ENCODE data around the gene IFT88. TPM values are rescaled to one million over a fixed set of nuclear protein-coding genes. Genes with fewer than 3 reads are reported as not detected.

The IFT88 gene
- total RNA-seq, 1 donor from 2014 or later, result 2.1 TPM

DNA sequence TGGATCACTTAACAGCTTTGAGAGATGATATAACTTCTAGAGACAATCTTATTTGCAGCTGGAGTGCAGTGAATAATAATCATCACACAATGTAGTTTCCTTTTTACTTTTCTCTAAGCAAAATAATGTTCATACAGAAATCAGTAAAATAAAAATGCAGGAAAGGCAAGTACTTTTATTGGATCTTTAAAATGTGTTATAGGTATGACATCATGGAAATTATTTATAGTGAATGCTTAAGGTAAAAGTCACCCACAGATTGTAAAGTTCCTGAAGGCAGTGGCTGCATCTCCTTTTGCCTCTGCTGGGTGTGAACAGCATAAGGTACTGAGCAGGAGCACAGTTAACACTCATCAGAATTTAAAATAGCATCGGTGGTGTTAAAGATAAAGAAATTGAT lies 119.2 kb downstream of the IFT88 start:
- Mint-ChIP-seq H3K4me3 (ENCODE audit: low read depth) (no peak overlapping the region), H3K27ac (no peak overlapping the region), H3K9me3 (no peaks in the 10 kb centered on the region), H3K36me3 (ENCODE audit: low read depth) (no peaks in the 10 kb centered on the region), H3K4me1 (ENCODE audit: low read depth) (no peaks in the 10 kb centered on the region), H3K27me3 (ENCODE audit: low read depth) (no peaks in the 10 kb centered on the region)
- no peak for DNase-seq (ENCODE audit: low spot score)
- intact Hi-C loops (cut with micrococcal nuclease), result no loop called here

DNA sequence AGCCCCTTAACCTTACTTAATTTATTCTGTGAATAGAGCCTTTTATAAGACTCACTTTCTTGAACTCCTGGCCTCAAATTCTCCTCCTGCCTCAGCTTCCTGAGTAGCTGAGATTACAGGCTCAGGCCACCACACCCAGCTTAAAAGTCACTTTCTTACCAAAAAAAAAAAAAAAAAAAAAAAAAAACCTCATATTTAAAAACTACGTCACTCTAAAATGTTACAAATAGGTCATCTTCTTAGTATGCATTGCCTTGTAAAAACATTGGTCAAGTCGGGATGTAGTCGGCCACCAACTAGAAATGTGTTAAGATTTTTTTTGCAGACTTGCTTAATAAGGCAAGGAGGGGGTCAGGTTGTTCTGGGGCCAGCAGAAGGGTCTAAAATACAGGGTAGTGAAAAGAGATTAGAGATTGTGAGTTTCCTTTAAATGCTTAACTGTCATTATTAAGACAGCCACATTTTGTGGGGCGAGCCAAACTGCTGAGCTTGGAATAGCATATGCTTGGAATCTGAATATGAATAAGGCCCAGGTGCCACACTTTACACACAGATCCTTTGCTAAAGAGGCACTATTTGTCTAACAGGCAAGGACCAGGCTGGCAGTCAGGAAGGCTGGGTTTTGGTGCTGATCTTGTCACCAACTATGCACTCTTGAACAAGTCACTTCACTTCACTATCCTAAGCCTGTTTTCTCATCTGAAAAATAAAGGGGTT lies 120.1 kb downstream of the IFT88 start:
- no peak for DNase-seq (ENCODE audit: low spot score)
- Mint-ChIP-seq H3K4me1 (ENCODE audit: low read depth) (no peaks in the 10 kb centered on the region), H3K9me3 (no peaks in the 10 kb centered on the region), H3K4me3 (ENCODE audit: low read depth) (no peak overlapping the region), H3K27ac (no peak overlapping the region), H3K27me3 (ENCODE audit: low read depth) (no peaks in the 10 kb centered on the region), H3K36me3 (ENCODE audit: low read depth) (no peaks in the 10 kb centered on the region)
- intact Hi-C loops (cut with micrococcal nuclease), result no loop called here

DNA sequence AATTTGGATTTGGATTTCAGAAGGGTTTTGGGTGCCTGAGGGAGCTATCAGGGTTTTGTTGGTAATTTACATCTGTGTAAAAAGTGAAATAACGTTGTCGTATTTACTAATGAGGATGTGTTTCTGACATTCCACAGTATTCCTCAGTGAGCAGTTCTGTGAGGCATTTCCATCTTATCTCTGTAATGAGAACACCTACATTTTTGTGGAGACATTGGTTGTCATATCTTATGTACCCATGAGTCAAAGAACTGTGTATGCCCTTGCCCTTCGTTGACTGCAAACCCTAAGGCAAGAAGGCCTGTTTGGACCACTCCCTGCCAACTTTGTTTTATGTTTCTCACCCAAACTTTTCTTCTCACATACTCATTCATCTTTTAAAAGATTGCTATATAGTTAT lies 122.3 kb downstream of the IFT88 start:
- no peak for DNase-seq (ENCODE audit: low spot score)
- Mint-ChIP-seq H3K36me3 (ENCODE audit: low read depth) (no peaks in the 10 kb centered on the region), H3K27ac (no peak overlapping the region), H3K9me3 (no peaks in the 10 kb centered on the region), H3K4me1 (ENCODE audit: low read depth) (no peaks in the 10 kb centered on the region), H3K27me3 (ENCODE audit: low read depth) (no peaks in the 10 kb centered on the region), H3K4me3 (ENCODE audit: low read depth) (no peak overlapping the region)
- intact Hi-C loops (cut with micrococcal nuclease), result no loop called here

DNA sequence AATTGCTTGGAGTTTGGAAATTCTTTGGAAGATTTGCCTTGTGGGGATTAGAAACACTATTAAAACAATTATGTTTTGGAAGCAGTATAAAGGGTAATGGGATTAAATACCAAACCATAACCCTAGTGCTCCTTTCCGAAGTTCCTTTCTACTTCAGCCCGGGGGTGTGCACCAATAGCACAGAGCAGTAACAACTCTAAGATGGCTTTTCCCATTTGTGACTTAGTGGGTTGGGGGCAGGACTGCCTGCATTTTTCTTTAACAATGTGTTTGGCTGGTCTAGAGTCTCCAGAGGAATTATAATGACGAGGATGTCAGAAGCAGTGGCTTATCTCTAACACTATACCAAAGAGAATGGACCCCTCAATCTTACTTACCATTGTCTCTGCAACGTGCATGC lies 124.7 kb downstream of the IFT88 start:
- Mint-ChIP-seq H3K27ac (no peak overlapping the region), H3K4me1 (ENCODE audit: low read depth) (no peaks in the 10 kb centered on the region), H3K9me3 (no peaks in the 10 kb centered on the region), H3K27me3 (ENCODE audit: low read depth) (peaks cover 10% of the 10 kb centered on the region), H3K36me3 (ENCODE audit: low read depth) (no peaks in the 10 kb centered on the region), H3K4me3 (ENCODE audit: low read depth) (no peak overlapping the region)
- no peak for DNase-seq (ENCODE audit: low spot score)
- intact Hi-C loops (cut with micrococcal nuclease), result no loop called here

DNA sequence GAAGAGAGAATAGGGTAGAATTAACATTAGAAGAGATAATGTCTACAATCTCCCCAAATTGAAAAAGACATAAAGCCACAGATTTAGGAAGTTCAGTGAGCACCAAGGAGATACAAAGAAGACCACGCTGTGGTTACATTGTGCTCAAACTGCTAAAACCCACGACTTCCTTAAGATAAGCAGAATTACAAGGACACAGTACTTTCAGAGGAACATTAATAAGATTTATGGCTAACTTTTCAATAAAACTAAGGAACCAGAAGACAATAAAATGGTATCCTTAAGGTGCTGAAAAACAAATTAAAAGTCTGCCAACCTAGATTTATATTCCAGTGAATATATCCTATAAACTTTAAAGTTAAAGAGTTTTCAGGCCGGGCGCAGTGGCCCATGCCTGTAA lies 129.1 kb downstream of the IFT88 start:
- no peak for DNase-seq (ENCODE audit: low spot score)
- intact Hi-C loops (cut with micrococcal nuclease), result no loop called here
- H3K9me3 Mint-ChIP-seq, result no peaks in the 10 kb centered on the region
- H3K4me3 Mint-ChIP-seq (ENCODE audit: low read depth), result no peak overlapping the region
- no peaks in the 10 kb centered on the region for H3K36me3 Mint-ChIP-seq (ENCODE audit: low read depth)
- H3K27ac Mint-ChIP-seq, result no peak overlapping the region
- no peaks in the 10 kb centered on the region for H3K4me1 Mint-ChIP-seq (ENCODE audit: low read depth)
- H3K27me3 Mint-ChIP-seq (ENCODE audit: low read depth), result peaks cover 30% of the 10 kb centered on the region

DNA sequence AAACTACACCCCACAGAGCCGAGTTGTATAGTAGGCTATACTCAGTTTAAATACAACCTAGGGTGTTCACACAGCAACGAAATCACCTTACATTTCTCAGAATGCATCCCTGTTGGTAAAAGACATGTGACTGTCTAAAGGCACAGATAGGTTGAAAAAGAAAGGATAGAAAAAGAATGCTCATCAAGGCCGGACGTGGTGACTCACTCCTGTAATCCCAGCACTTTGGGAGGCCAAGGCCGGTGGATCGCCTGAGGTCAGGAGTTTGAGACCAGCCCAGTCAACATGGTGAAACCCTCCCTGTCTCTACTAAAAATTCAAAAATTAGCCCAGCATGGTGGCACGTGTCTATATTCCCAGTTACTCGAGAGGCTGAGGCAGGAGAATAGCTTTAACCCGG lies 132.8 kb downstream of the IFT88 start:
- H3K4me1 Mint-ChIP-seq (ENCODE audit: low read depth), result peaks cover 5% of the 10 kb centered on the region
- H3K27me3 Mint-ChIP-seq (ENCODE audit: low read depth), result peaks cover 47% of the 10 kb centered on the region
- no peaks in the 10 kb centered on the region for H3K36me3 Mint-ChIP-seq (ENCODE audit: low read depth)
- H3K4me3 Mint-ChIP-seq (ENCODE audit: low read depth), result no peak overlapping the region
- no peak for DNase-seq (ENCODE audit: low spot score)
- no peaks in the 10 kb centered on the region for H3K9me3 Mint-ChIP-seq
- intact Hi-C loops (cut with micrococcal nuclease), result loop anchor here (5.0 to 10.0 kb wide), 2 partner anchors 175 to 507 kb away; partner anchors contain the start of genes CRYL1 and GJB2
- H3K27ac Mint-ChIP-seq, result no peak overlapping the region

DNA sequence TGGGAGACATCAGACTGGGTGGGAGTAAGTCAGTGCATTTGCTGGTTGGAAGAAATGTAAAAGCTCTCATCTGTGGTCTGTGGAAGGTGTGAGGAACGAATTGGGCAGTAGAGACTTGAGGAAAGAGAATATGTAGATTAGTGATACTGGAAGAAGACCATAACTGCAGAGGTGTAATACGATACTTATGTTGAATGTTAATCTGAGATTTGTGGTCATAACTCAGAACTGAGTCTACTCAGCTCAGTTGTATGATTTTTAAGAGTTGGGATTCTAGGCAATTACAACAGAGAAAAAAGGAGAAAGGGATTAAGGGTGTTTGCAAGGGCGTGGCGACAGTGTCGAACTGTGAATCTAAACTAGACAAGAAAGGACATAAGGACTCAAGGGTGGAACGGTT lies 133.3 kb downstream of the IFT88 start:
- Mint-ChIP-seq H3K27ac (no peak overlapping the region), H3K9me3 (no peaks in the 10 kb centered on the region)

DNA sequence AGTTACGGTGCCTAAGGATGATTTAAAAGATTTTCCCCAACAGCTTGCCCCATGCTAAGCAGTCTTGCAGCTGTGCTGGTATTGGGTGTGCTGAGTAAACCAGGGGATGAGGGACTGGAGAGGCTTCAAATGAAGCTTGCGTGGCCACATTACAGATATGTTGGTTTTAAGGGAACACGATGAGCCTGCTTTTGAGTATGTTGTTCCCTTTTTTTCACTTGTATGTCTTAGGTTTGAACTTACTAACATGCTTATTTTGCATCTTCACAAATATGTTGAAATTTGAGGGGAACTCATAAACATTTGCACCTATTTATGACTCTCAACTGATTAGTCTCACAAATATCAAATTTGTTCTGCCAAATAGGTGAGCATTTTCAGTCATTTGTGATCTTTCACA lies 134.5 kb downstream of the IFT88 start:
- Mint-ChIP-seq H3K27me3 (ENCODE audit: low read depth) (peaks cover 43% of the 10 kb centered on the region), H3K4me1 (ENCODE audit: low read depth) (peaks cover 5% of the 10 kb centered on the region), H3K27ac (no peak overlapping the region), H3K9me3 (no peaks in the 10 kb centered on the region), H3K4me3 (ENCODE audit: low read depth) (no peak overlapping the region), H3K36me3 (ENCODE audit: low read depth) (no peaks in the 10 kb centered on the region)
- no peak for DNase-seq (ENCODE audit: low spot score)
- intact Hi-C loops (cut with micrococcal nuclease), result loop anchor here (5.0 to 10.0 kb wide), 2 partner anchors 177 to 509 kb away; partner anchors contain the start of genes CRYL1 and GJB2

More for the DNA sequence above, 133.3 kb downstream of the IFT88 start:
- H3K36me3 Mint-ChIP-seq (ENCODE audit: low read depth), result no peaks in the 10 kb centered on the region
- H3K4me3 Mint-ChIP-seq (ENCODE audit: low read depth), result no peak overlapping the region
- peaks cover 45% of the 10 kb centered on the region for H3K27me3 Mint-ChIP-seq (ENCODE audit: low read depth)
- intact Hi-C loops (cut with micrococcal nuclease), result loop anchor here (5.0 to 10.0 kb wide), 2 partner anchors 175 to 508 kb away; partner anchors contain the start of genes CRYL1 and GJB2
- peaks cover 5% of the 10 kb centered on the region for H3K4me1 Mint-ChIP-seq (ENCODE audit: low read depth)
- DNase-seq (ENCODE audit: low spot score), result no peak

DNA sequence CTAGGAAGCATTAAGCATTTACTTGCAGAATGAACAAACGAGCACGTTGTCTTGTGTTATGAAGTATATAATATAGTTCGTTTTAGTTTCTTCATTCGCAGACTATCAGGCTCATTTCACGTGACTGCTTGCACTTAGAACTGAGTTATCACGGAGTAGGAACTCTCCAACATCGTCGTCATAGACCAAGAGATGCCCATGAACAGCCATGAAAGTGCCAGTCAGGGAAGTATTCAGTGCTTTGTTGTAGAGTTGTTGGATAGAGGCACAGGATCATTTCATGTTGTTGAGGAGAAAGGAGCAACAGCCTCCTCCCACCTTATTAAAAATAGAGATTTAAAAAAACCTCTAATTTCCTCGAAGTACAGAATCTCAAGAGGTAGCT lies 135.6 kb downstream of the IFT88 start:
- intact Hi-C loops (cut with micrococcal nuclease), result loop anchor here (2.0 to 10.0 kb wide), 3 partner anchors 70 to 510 kb away; partner anchors contain the start of genes CRYL1, EEF1AKMT1 and GJB2
- Mint-ChIP-seq H3K27me3 (ENCODE audit: low read depth) (peaks cover 43% of the 10 kb centered on the region), H3K4me3 (ENCODE audit: low read depth) (peak overlapping the region; percentile 87), H3K4me1 (ENCODE audit: low read depth) (peaks cover 5% of the 10 kb centered on the region), H3K36me3 (ENCODE audit: low read depth) (no peaks in the 10 kb centered on the region), H3K27ac (no peak overlapping the region), H3K9me3 (no peaks in the 10 kb centered on the region)
- no peak for DNase-seq (ENCODE audit: low spot score)

DNA sequence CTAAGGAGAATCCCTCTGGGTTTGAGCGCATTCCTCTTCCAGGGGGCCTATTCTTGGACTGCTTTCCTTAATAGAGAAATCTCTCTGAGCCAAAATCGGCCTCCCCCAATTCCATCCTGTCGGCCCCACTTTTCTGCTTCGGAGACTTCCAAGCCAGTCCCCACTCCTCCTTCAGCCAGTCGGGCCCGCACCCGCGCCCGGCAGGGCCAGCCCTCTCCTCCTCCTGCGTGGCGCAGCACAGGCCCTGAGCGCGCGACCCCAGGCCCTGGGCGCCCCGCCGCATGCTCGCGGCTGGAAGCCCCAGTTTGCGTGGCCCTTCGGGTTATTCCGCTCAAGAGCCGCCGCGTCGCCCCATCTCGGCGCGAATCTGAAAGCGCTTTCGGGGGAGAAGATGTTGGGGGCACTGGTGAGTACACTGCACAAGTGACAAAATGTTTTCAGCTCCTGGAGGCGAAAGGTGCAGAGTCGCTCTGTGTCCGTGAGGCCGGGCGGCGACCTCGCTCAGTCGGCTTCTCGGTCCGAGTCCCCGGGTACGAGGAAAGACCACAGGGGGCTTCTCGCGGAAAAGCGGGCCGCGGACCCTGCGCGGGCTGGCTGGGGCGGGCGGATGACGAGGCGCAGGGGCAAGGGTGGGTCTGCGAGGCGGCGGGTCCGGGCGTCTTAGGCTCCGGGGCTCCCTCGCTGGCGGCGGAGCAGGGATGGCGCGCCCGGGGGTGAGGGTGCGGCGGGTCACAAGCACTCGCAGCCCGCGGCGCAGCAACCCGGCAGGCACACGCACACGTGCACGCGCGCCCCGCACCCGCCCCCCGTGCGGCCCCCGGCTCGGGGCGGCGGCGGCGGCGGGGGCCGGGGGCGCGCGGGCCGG lies 136.2 kb downstream of the IFT88 start, which contains the start of gene IL17D:
IL17D (plus strand) TSS at position 785 of the 865 bp plus-strand sequence. CDS start 303 bp downstream, outside the sequence.
- peak within 1 kb of the TSS; percentile 87 for H3K4me3 Mint-ChIP-seq (ENCODE audit: low read depth)
- H3K36me3 Mint-ChIP-seq (ENCODE audit: low read depth), result no peaks in the 10 kb centered on the region
- H3K9me3 Mint-ChIP-seq, result no peaks in the 10 kb centered on the region
- peaks cover 43% of the 10 kb centered on the region for H3K27me3 Mint-ChIP-seq (ENCODE audit: low read depth)
- intact Hi-C loops (cut with micrococcal nuclease), result loop anchor here (2.0 to 10.0 kb wide), 3 partner anchors 70 to 511 kb away; partner anchors contain the start of genes CRYL1, EEF1AKMT1 and GJB2
- H3K27ac Mint-ChIP-seq, result no peak within 1 kb of the TSS
- peak; percentile 13 for DNase-seq (ENCODE audit: low spot score)
- H3K4me1 Mint-ChIP-seq (ENCODE audit: low read depth), result peaks cover 5% of the 10 kb centered on the region

DNA sequence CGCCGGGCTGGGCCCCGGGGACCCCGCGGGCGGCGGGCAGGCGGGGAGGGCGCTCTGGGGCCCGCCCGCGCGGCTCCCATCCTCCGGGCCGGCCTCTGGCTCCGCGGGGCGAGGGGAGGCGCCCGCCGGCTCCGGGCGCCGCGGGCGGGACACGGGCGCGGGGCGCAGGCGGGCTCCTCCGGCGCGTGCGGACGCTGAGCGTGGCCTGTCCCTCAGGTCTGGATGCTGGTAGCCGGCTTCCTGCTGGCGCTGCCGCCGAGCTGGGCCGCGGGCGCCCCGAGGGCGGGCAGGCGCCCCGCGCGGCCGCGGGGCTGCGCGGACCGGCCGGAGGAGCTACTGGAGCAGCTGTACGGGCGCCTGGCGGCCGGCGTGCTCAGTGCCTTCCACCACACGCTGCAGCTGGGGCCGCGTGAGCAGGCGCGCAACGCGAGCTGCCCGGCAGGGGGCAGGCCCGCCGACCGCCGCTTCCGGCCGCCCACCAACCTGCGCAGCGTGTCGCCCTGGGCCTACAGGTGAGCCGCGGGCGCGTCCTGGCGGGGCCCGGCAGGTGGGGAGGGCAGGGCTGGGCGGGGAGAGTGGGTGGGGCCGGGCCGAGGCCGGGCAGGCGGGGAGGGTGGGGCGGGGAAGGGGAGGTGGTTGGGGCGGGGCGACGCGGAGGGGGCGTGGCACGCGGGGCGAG lies 137.0 kb downstream of the IFT88 start:
- peak; percentile 69 for DNase-seq (ENCODE audit: low spot score)
- Mint-ChIP-seq H3K4me1 (ENCODE audit: low read depth) (peaks cover 6% of the 10 kb centered on the region), H3K9me3 (no peaks in the 10 kb centered on the region), H3K36me3 (ENCODE audit: low read depth) (no peaks in the 10 kb centered on the region), H3K27me3 (ENCODE audit: low read depth) (peaks cover 37% of the 10 kb centered on the region), H3K4me3 (ENCODE audit: low read depth) (no peak overlapping the region), H3K27ac (no peak overlapping the region)
- intact Hi-C loops (cut with micrococcal nuclease), result loop anchor here (2.0 to 10.0 kb wide), 3 partner anchors 69 to 512 kb away; partner anchors contain the start of genes CRYL1, EEF1AKMT1 and GJB2

DNA sequence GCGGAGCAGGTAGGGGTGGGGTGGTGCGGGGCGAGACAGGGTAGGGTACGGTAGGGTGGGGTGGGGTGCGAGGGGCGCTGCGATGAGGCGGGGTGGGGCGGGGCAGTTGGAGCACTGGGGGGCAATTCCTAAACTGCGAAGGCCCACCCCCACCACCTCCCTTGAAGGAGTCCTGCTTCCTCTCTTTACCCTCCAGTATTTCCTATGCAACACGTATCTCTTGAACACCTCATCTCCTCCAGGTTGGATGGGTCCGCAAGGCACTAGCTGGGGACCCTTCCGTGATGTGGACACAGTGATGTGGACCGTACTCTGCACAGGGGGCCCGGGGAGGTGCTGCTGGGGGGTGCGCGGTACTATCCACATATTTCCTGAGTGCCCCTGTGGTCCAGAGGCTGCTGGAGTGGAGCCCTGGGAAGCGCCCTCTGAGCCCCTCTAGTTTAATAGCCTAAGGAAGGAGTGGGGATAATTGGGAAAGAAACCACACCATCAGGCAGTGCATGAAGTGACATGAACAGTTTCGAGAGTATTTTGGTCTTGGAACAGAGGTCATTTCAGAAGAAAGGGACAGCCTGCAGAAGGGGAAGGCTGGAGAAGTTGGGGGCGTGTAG lies 137.6 kb downstream of the IFT88 start:
- Mint-ChIP-seq H3K27me3 (ENCODE audit: low read depth) (peaks cover 35% of the 10 kb centered on the region), H3K36me3 (ENCODE audit: low read depth) (no peaks in the 10 kb centered on the region), H3K27ac (no peak overlapping the region), H3K4me1 (ENCODE audit: low read depth) (peaks cover 9% of the 10 kb centered on the region), H3K9me3 (no peaks in the 10 kb centered on the region), H3K4me3 (ENCODE audit: low read depth) (peak overlapping the region; percentile 76)
- intact Hi-C loops (cut with micrococcal nuclease), result loop anchor here (5.0 to 10.0 kb wide), 2 partner anchors 180 to 512 kb away; partner anchors contain the start of genes CRYL1 and GJB2
- DNase-seq (ENCODE audit: low spot score), result no peak

All from activated T-helper 2 cell treated with anti-CD3 and anti-CD28 coated beads, Interferon-gamma antibody, Interleukin-2, Interleukin-4, amounts not matched to agents 10 μg/mL and 5 μg/mL and 100 μg/mL, durations not matched to agents 14 hours and 24 hours and 36 hours (primary cell).